Esophagus (tissue), 2 donors: Measurements from ENCODE around the gene VAX1. TPM values are rescaled to one million over a fixed set of nuclear protein-coding genes. Genes with fewer than 3 reads are reported as not detected.

Source experiments
- H3K27ac ChIP-seq, 2 donors: one replicate each; pipeline ENCODE4 v1.5.1; 2013; ENCODE audit warnings: low read depth in 2 of 2, mild to moderate bottlenecking in 2 of 2, inconsistent platforms in 1 of 2, low read length in 1 of 2, moderate library complexity in 1 of 2
- H3K27me3 ChIP-seq, 2 donors: one replicate each; pipeline ENCODE4 v1.6.1; 2013; ENCODE audit warnings: low read length in 2 of 2, control low read depth in 1 of 2, mild to moderate bottlenecking in 1 of 2; ENCODE audit not compliant: insufficient read depth in 2 of 2, control insufficient read depth in 1 of 2
- H3K36me3 ChIP-seq, 2 donors: one replicate each; pipeline ENCODE4 v1.6.1; 2013; ENCODE audit warnings: low read length in 1 of 2; ENCODE audit not compliant: control insufficient read depth in 2 of 2, insufficient read depth in 2 of 2
- H3K4me1 ChIP-seq, 2 donors: one replicate each; pipeline ENCODE4 v1.6.1; 2013; ENCODE audit warnings: low read length in 1 of 2; ENCODE audit not compliant: control insufficient read depth in 2 of 2, insufficient read depth in 2 of 2
- H3K4me3 ChIP-seq, 2 donors: one replicate each; pipeline ENCODE4 v1.5.1; 2013; ENCODE audit warnings: low read length in 2 of 2, mild to moderate bottlenecking in 2 of 2, low read depth in 1 of 2, moderate library complexity in 1 of 2
- H3K9me3 ChIP-seq, 2 donors: one replicate each; pipeline ENCODE4 v1.6.1; 2013; ENCODE audit warnings: mild to moderate bottlenecking in 2 of 2, low read depth in 1 of 2, low read length in 1 of 2, moderate library complexity in 1 of 2; ENCODE audit not compliant: control insufficient read depth in 2 of 2, insufficient read depth in 1 of 2
- WGBS, 2 donors: extraction: QIAGEN DNeasy Blood & Tissue Kit; methylation state at CpG; one replicate each; pipeline ENCODE4 v1.1.7; 2013; 5-methylcytosine and 5-hydroxymethylcytosine counted together
- polyA plus RNA-seq, 2 donors: library from polyadenylated mRNA; stranded (reverse); fragments of 200-250 nt; gene quantifications; one replicate each; pipeline ENCODE4 v1.2.3, GENCODE V29; 2013
- donor health status: healthy with polysubstance abuse.
- donor health status: Bipolar disorder and iron deficiency.

VAX1 gene
- polyA plus RNA-seq, 2 donors = not detected

DNA sequence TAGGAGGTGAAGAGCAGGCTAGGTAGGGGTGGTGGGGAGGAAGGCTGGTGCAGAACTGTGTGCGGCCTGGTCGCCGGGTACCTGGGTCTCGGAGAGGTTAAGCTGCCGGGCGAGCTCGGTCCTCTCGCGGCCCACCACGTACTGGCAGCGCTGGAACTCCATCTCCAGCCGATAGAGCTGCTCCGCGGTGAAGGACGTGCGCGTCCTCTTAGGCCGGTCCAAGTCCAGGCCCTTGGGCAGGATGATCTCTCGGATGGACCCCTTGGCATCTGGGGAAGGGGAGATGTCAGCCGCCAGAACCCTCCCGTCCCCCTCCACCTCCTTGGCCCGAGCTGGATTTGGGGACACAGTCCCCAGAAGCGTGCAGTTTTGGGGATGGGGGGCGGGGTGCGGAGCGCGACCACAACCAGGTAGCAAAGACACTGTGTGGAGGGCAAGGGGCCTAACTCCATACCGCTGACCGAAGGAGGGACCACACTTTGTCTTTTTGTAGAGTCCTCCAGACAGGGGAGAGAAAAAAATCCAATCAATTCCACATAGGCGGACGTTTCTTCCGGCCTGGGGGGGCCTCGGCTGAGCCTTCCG is 1.6 kb downstream of the VAX1 start:
- Histone ChIP-seq H3K9me3 (peaks cover 3 to 9% of the 10 kb centered on the region in 2 donors), H3K27ac (no peak overlapping the region), H3K27me3 (peaks cover 21 to 60% of the 10 kb centered on the region in 2 donors), H3K4me1 (peaks cover 5 to 15% of the 10 kb centered on the region in 2 donors), H3K36me3 (no peaks in the 10 kb centered on the region), H3K4me3 (peak overlapping the region; percentile 36 to 52)
- WGBS, 2 donors = 40 to 60% methylated on average over 34 of the region's 34 CpGs

DNA sequence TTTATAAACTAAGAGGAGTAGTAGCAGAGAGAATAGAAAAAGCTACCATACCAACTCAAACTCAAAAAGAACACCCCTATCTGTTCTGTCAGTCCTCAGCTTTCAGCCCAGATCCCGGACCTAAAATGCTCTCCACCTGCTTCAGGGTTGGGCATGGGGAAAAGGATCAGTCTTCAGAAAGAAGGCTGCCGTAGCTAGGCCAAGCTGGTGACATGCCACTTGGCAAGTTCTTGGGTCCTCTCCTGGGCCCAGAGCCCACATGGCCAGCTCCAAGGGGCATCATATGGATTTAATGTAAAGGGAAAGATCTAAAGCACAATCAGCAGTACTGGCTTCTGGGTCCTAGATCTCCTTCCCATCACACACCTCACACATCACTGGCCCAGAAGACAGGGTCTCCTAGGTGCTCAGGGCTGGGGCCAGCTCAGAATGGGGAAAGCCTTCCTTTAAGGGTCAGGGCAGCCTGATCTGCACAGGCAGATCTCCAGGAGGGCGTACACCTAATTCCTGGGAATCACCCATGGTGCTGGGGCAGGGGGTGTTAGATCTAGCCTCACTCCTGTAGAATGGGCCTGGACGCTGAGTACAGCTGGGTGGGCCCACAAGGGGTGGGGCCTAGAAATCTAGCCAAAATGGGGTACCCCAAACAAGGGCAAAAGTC is 2.5 kb downstream of the VAX1 start:
- Histone ChIP-seq H3K27me3 (peaks cover 23 to 63% of the 10 kb centered on the region in 2 donors), H3K27ac (no peak overlapping the region), H3K36me3 (no peaks in the 10 kb centered on the region), H3K9me3 (peaks cover 2 to 9% of the 10 kb centered on the region in 2 donors), H3K4me1 (peaks cover 5 to 15% of the 10 kb centered on the region in 2 donors), H3K4me3 (no peak overlapping the region)
- WGBS, 2 donors = 93 to 97% methylated on average over 4 of the region's 4 CpGs

DNA sequence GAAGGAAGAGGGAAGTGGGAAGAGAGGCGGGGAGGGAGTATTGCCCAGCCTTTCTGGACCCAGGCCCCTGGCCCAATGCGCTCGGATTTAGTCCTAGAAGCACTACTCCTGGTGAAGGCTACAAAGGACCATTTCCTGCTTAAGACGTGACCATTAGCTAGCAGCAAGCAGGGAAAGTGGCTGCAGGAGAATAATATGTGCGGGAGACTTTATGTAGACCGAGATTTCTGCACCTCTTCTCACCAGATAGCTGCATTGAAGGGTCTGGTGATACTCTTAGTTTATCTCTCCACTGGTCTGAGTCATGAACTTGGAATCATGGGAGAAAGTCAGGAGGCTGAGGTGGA is 3.1 kb downstream of the VAX1 start:
- WGBS, 2 donors = 81 to 82% methylated on average over 6 of the region's 6 CpGs
- peaks cover 0 to 9% of the 10 kb centered on the region in 2 donors for H3K9me3 ChIP-seq
- H3K4me1 ChIP-seq = peaks cover 5 to 15% of the 10 kb centered on the region in 2 donors
- no peak overlapping the region for H3K4me3 ChIP-seq
- no peak overlapping the region for H3K27ac ChIP-seq
- H3K36me3 ChIP-seq = no peaks in the 10 kb centered on the region
- H3K27me3 ChIP-seq = peaks cover 17 to 61% of the 10 kb centered on the region in 2 donors

DNA sequence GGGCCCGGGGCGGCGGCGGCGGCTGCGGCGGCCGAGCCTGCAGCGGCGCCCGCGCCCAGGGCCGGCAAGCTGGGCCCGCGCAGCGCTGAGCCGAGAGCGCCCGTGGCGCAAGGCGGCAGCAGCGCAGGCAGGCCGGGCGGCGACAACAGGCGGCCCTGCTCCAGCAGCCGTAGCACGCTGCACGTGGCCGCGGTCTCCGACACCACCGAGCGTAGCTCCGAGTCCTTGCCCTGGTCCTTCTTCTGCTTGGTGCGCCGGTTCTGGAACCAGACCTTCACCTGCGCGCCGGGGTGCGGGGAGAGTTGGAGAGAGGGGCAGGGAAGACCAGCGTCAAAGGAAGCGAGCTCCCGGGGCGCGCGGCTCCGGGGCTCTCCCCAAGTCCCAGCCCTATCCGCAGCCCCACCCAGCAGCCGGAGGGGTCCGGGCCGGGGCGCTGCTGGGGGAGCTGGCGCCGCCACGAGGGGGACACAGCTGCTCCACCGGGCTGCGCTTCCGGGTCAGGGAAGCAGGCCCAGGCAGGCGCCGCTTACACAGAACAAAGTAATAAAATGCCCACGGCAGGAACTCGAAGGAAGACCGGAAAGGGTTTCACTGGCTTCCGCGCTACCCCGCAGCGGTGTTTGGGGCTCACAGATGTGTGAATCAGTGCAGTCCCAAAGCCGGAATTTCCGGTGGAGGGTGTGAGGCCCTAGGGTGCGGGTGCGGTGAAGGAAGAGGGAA is 3.6 kb downstream of the VAX1 start:
- Histone ChIP-seq H3K27me3 (peaks cover 17 to 57% of the 10 kb centered on the region in 2 donors), H3K36me3 (no peaks in the 10 kb centered on the region), H3K27ac (no peak overlapping the region), H3K4me3 (peak overlapping the region; percentile 35 to 44), H3K4me1 (peaks cover 5 to 12% of the 10 kb centered on the region in 2 donors), H3K9me3 (peaks cover 0 to 9% of the 10 kb centered on the region in 2 donors)
- 8 to 9% methylated on average over 62 to 72 of the region's 72 CpGs for WGBS, 2 donors

DNA sequence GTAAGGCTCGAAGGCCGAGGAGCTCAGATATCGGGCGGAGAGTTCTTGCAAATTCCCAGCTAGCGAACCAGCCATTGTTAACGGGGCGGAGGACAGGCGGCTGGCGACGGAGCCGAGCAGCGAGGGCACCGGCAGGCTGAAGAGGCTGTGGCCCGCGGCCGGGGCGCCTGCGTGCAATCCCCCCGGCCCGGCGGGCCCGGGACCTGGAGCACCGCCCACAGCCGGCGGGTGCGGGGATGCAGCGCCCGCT is 4.1 kb downstream of the VAX1 start:
- Histone ChIP-seq H3K36me3 (no peaks in the 10 kb centered on the region), H3K9me3 (peaks cover 0 to 9% of the 10 kb centered on the region in 2 donors), H3K27ac (no peak overlapping the region), H3K4me3 (peak overlapping the region in 1 of 2 donors; percentile 44), H3K4me1 (peaks cover 5 to 12% of the 10 kb centered on the region in 2 donors), H3K27me3 (peaks cover 17 to 57% of the 10 kb centered on the region in 2 donors)
- WGBS, 2 donors = 3% methylated on average over 18 to 28 of the region's 28 CpGs

DNA sequence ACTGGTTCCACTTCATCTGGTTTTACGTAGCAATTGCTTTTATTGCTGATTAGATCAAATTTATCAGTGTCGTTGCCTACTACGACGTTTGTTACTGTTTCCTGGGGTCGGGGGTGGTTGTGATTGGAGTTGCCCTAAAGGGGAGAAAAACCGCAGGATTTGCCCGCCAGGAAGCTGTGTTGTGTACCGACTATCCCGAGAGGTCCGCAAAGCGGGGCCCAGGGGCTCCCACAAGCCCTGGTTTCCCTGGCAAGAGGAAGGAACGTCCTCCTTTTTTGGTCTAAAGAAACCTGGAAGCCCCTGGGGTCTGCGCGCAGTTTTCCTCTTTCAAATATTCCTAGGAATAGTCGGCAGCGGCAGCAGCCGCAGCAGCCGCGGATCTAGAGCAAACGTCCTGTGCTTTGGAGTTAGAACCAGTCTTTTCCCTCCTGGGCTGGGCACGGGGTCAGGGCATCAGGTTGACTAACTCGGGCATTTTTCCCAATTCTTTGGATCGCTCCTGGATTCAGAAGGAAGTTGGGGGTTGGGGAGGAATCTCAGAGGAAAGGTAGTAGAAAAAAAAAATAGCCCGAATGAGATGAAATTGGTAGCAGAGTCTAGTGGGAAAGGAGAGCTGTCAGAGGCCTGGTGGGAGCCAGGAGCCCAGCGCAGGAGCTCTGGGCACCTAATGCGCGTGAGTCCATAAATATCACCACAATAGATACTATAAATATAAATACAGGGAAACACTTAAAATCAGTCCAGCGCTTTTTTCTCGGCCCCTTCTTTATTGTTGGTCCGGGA is 4.6 kb downstream of the VAX1 start:
- no peaks in the 10 kb centered on the region for H3K36me3 ChIP-seq
- 10 to 16% methylated on average over 30 of the region's 30 CpGs for WGBS, 2 donors
- peaks cover 13 to 56% of the 10 kb centered on the region in 2 donors for H3K27me3 ChIP-seq
- no peak overlapping the region for H3K27ac ChIP-seq
- H3K9me3 ChIP-seq = peaks cover 0 to 9% of the 10 kb centered on the region in 2 donors
- H3K4me1 ChIP-seq = peaks cover 5 to 12% of the 10 kb centered on the region in 2 donors
- H3K4me3 ChIP-seq = peak overlapping the region in 1 of 2 donors; percentile 44

DNA sequence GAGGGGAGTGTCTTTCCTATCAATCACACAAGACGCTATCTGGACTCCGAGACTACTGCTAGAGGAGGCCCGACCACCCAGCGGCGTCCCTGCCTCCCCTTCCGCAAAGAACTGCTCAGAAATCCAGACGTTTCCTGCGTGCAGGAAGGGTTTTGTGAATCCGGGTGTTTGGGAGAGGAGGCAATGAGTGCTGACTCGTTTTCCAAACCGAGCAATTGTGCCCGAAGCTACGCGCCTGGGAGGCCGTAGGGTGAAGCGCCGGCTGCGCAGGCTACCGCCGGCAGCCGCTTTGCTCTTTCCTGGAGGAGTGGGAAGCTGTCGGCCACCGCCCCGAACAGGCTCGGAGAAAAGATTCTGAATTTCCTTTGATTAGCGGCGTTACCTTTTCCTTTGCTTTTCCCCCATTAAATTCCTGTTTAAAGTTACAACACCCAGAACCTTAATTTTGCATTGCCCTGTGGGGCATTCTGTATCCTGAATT is 5.3 kb downstream of the VAX1 start:
- Histone ChIP-seq H3K27ac (no peak overlapping the region), H3K4me3 (no peak overlapping the region), H3K9me3 (peaks cover 0 to 9% of the 10 kb centered on the region in 2 donors), H3K36me3 (no peaks in the 10 kb centered on the region), H3K27me3 (peaks cover 9 to 51% of the 10 kb centered on the region in 2 donors), H3K4me1 (peaks cover 4 to 12% of the 10 kb centered on the region in 2 donors)
- WGBS, 2 donors = 10 to 12% methylated on average over 27 of the region's 27 CpGs

DNA sequence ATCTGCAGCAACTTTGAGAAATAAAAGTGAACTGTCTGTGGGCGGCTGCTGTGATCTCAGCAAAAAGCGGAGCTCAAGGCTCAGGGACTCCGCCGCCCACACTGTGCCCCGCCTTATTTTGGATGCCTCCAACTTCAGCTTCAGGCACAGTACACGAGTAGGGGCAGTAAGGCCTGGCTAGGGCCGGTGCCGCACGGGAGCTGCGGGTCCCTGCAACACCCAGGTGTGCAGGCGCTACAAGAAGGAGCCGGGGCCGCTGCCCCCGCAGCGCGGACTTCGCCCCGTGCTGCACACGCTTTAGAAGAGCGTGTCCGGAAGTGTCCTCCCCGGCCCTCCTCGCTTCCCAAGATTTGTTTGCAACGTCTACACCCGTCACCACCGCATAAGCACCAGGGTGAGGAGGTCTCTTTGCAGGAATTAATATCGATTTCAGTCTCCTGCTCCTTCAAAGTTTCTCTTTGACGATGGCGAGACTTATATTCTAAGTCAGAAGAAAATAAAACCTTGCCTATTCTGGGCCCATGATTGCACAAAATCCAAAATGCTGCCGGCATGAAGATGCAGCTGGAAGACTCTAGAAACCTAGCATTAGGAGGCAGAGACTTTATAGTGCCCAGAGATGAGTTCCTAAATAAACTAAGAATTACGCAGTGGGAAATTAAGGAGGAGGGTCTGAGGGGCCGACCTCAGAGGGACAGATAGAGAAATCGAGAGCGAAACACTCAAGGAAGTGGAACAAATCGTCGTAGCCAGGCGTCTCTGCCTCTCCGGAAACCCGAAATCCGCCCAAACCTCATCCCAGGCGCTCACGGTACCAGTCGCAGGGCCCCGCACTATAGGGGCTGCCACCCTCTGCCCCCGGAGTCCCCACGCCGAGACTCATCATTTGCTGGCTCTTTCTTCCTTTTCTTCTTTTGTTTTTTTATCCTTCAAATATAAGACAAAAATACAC is 6.4 kb downstream of the VAX1 start:
- peaks cover 2 to 4% of the 10 kb centered on the region in 2 donors for H3K4me1 ChIP-seq
- 6 to 11% methylated on average over 47 of the region's 47 CpGs for WGBS, 2 donors

More for the DNA sequence above, 6.4 kb downstream of the VAX1 start:
- Histone ChIP-seq H3K27me3 (peaks cover 14 to 42% of the 10 kb centered on the region in 2 donors), H3K4me3 (no peak overlapping the region), H3K9me3 (peaks cover 0 to 9% of the 10 kb centered on the region in 2 donors), H3K27ac (no peak overlapping the region), H3K36me3 (no peaks in the 10 kb centered on the region)
